Ovary (tissue), 9 donors: ENCODE measurements around the gene TBX4. TPM values are rescaled to one million over a fixed set of nuclear protein-coding genes. Genes with fewer than 3 reads are reported as not detected.

ENCODE experiments used
- DNase-seq, 5 donors: peaks; one replicate each; pipeline ENCODE4 v3.0.0-alpha.2; 2019 to 2020
- H3K27ac ChIP-seq, 2 donors: fragments of 200-600 bp; one replicate each; pipeline versions ENCODE4 v1.5.1 to v1.8.0; 2019 to 2022
- H3K27me3 ChIP-seq: fragments of 200-600 bp; one replicate; pipeline ENCODE4 v1.8.0; 2022
- H3K36me3 ChIP-seq: fragments of 200-600 bp; sonication (generic); one replicate; pipeline ENCODE4 v1.5.1; 2019
- H3K4me1 ChIP-seq: one replicate; pipeline ENCODE4 v1.8.1; 2013; ENCODE audit warnings: mild to moderate bottlenecking, moderate library complexity; ENCODE audit not compliant: insufficient read depth
- H3K4me3 ChIP-seq: fragments of 200-600 bp; sonication (generic); one replicate; pipeline ENCODE4 v1.5.1; 2017
- H3K9me3 ChIP-seq, 2 donors: fragments of 200-600 bp in 1 of 2; sonication (generic) in 1 of 2; one replicate each; pipeline versions ENCODE4 v1.5.1 to v1.8.1; 2013 to 2019; ENCODE audit warnings: mild to moderate bottlenecking in 1 of 2, moderate library complexity in 1 of 2
- CTCF ChIP-seq, 3 donors: fragments of 450-650 bp in 2 of 3; fragments of 200-600 bp in 1 of 3; IDR thresholded peaks; one replicate each; pipeline versions ENCODE4 v1.5.1 to v1.8.0; 2016 to 2022; ENCODE audit warnings: antibody characterized with exemption in 3 of 3, mild to moderate bottlenecking in 1 of 3
- EP300 ChIP-seq: sonication (generic); formaldehyde crosslinking; IDR thresholded peaks from one replicate; pipeline ENCODE4 v1.6.1; 2017; ENCODE audit warnings: antibody characterized with exemption
- POLR2A ChIP-seq: fragments of 450-650 bp; IDR thresholded peaks from one replicate; pipeline ENCODE4 v1.6.1; 2017; ENCODE audit warnings: antibody characterized with exemption, mild to moderate bottlenecking, moderate library complexity
- WGBS, 3 donors: extraction: QIAGEN DNeasy Blood & Tissue Kit in 1 of 3; methylation state at CpG; one replicate each; pipeline versions ENCODE4 v1.1.5 to v1.1.7; 2013 to 2017; 5-methylcytosine and 5-hydroxymethylcytosine counted together
- intact Hi-C, 4 donors: fragments of 100-400 bp; cut with DNase I; formaldehyde crosslinking; loops; one replicate each; pipeline versions ENCODE4 v1.11.0 to v1.15.1; 2022 to 2023
- polyA plus RNA-seq, 2 donors: library from polyadenylated mRNA; stranded (reverse); fragments of 200-250 nt in 1 of 2; fragments of 350-450 nt in 1 of 2; fragmentation: Illumina TruSeq in 1 of 2; extraction: RNeasy Lipid Tissue Mini Kit (QIAGEN cat#74804) in 1 of 2; gene quantifications; one replicate each; pipeline ENCODE4 v1.2.3, GENCODE V29; 2013 to 2014
- total RNA-seq, 7 donors: library from RNA; depleted of rRNA in 2 of 7; stranded (reverse); fragments of >200 nt in 2 of 7; fragmentation: NEBNext Ultra II Directional in 3 of 7; extraction: Animal tissue kit (Norgen Biotek cat#: 25700) in 3 of 7; gene quantifications; one replicate each; pipeline versions ENCODE4 v1.1.0 to v1.2.4, GENCODE V29; 2016 to 2023
- donor health status: DM: no; HTN: no; CAD: no; lungs with moderate emphysema.
- donor health status: DM: no; HTN: no; CAD: no.
- donor health status: Bipolar disorder and iron deficiency.
- donor health status: DM: yes; HTN: yes; CAD: no.
- donor health status: DM: no; HTN: no; CAD: no.
- donor health status: DM: yes; HTN: yes; CAD: no.

TBX4 gene
- total and polyA plus RNA-seq, 9 donors: 0.18 TPM; not detected in 8

DNA sequence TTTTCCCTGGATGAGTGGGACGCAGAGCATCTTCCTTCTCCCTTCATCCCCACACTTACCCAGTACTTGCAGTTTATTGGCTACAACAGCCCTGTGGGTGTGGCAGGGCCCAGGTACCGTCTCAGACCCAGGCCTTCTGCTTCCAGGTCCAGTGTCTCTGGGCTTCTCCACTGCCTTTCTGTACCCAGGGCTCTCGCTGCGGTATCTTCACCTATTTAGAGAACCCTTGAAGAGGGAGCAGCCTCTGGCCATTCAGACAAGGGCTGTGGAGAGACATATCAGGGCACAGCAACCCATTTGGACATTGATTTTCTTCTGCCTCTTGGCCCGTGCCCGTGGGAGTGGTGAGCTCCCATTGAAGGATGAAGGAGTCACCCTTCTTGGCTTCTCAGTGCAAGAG, 17.3 kb downstream of the TBX4 start:
- intact Hi-C loops: no loop called here
- 86% methylated on average over 6 of the region's 6 CpGs for WGBS, 3 donors
- Histone ChIP-seq H3K9me3 (no peaks in the 10 kb centered on the region), H3K36me3 (no peaks in the 10 kb centered on the region), H3K27me3 (no peaks in the 10 kb centered on the region), H3K4me3 (no peak overlapping the region), H3K27ac (no peak overlapping the region), H3K4me1 (no peaks in the 10 kb centered on the region)
- no peak for TF ChIP-seq POLR2A
- TF ChIP-seq CTCF (IDR thresholded peaks at IDR 0.05): no peak
- TF ChIP-seq EP300: no peak
- no peak for DNase-seq

- no peaks in the 10 kb centered on the region for H3K9me3 ChIP-seq
- no peak for DNase-seq
- H3K4me3 ChIP-seq: no peak overlapping the region
- no peak overlapping the region for H3K27ac ChIP-seq
- no peaks in the 10 kb centered on the region for H3K36me3 ChIP-seq
- 81 to 88% (median 86%) methylated on average over 5 of the region's 5 CpGs for WGBS, 3 donors
- intact Hi-C loops: no loop called here
- TF ChIP-seq POLR2A (no peak), EP300 (no peak)
- H3K4me1 ChIP-seq: no peaks in the 10 kb centered on the region
- no peaks in the 10 kb centered on the region for H3K27me3 ChIP-seq
Observed at GRCh38 chr17:61469949-61470348, 17.7 kb downstream of the TBX4 start.

GRCh38 chr17:61470530-61471136, 18.4 kb downstream of the TBX4 start:
- Histone ChIP-seq H3K4me1 (no peaks in the 10 kb centered on the region), H3K27me3 (no peaks in the 10 kb centered on the region), H3K9me3 (no peaks in the 10 kb centered on the region), H3K36me3 (no peaks in the 10 kb centered on the region), H3K27ac (no peak overlapping the region), H3K4me3 (no peak overlapping the region)
- intact Hi-C loops: no loop called here
- TF ChIP-seq POLR2A: no peak
- no peak for TF ChIP-seq CTCF (IDR thresholded peaks at IDR 0.05)
- DNase-seq: peak in 1 of 5 donors; percentile 9
- WGBS, 3 donors: 90 to 93% (median 93%) methylated on average over 11 of the region's 11 CpGs

DNA sequence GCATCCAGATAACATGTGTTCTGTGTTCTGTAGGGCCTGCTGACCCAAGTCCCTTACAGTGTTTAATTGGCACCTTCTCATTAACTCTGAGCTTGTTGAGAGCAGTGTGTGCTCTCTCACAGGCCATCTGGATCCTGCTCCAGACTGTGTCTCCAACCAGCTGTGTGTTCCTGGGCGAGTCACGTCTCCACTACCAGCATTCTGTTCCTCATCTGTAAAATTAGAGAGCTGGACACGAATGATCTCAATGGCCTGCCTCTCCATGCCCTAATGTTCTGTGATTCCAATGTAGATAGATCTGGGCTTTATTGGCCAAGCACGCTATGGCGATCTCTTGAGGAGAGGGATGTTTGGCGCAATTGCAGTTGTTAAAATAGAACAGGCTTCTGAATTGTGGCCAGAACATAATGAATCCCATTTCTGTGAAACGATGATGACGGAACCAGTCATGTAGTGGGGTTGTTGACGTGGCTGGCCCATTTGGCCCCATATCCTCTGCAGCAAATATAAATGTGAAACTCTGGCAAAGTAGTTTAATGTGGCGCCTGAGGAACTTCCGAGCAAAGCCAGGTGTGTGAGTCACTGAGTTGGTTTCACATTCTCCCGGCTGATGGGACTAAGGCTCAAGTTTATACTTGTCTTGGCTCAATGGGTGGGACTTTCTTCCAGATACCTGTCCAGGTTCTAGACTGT, 22.2 kb downstream of the TBX4 start:
- H3K9me3 ChIP-seq: no peaks in the 10 kb centered on the region
- no peak for TF ChIP-seq POLR2A
- no peak for TF ChIP-seq CTCF (IDR thresholded peaks at IDR 0.05)
- TF ChIP-seq EP300: no peak
- 87 to 95% (median 94%) methylated on average over 12 of the region's 12 CpGs for WGBS, 3 donors
- no peaks in the 10 kb centered on the region for H3K4me1 ChIP-seq
- intact Hi-C loops: no loop called here
- no peaks in the 10 kb centered on the region for H3K27me3 ChIP-seq
- DNase-seq: no peak
- no peak overlapping the region for H3K27ac ChIP-seq
- no peak overlapping the region for H3K4me3 ChIP-seq
- H3K36me3 ChIP-seq: no peaks in the 10 kb centered on the region

- DNase-seq: no peak
- no peaks in the 10 kb centered on the region for H3K27me3 ChIP-seq
- no peaks in the 10 kb centered on the region for H3K9me3 ChIP-seq
- H3K36me3 ChIP-seq: no peaks in the 10 kb centered on the region
- intact Hi-C loops: no loop called here
- H3K4me1 ChIP-seq: no peaks in the 10 kb centered on the region
- no peak overlapping the region for H3K27ac ChIP-seq
- no peak overlapping the region for H3K4me3 ChIP-seq
- TF ChIP-seq POLR2A (no peak), CTCF (IDR thresholded peaks at IDR 0.05) (no peak), EP300 (no peak)
- WGBS, 3 donors: 82 to 89% (median 85%) methylated on average over 6 of the region's 6 CpGs
Observed at GRCh38 chr17:61474934-61475333, 22.7 kb downstream of the TBX4 start.
